Colonic mucosa (tissue), 4 donors: ENCODE measurements around the gene TOMM70. TPM values are rescaled to one million over a fixed set of nuclear protein-coding genes. Genes with fewer than 3 reads are reported as not detected.

ENCODE experiments used
- DNase-seq: peaks from one replicate; pipeline ENCODE4 v3.0.0-alpha.2; 2020
- H3K27ac ChIP-seq: fragments of 200-600 bp; one replicate; pipeline ENCODE4 v1.8.0; 2021
- H3K27me3 ChIP-seq: fragments of 200-600 bp; one replicate; pipeline ENCODE4 v1.8.0; 2021
- H3K36me3 ChIP-seq: fragments of 200-600 bp; one replicate; pipeline ENCODE4 v1.8.0; 2021
- H3K4me1 ChIP-seq: fragments of 200-600 bp; one replicate; pipeline ENCODE4 v1.8.0; 2021; ENCODE audit warnings: mild to moderate bottlenecking
- H3K4me3 ChIP-seq: fragments of 200-600 bp; one replicate; pipeline ENCODE4 v1.8.0; 2021
- H3K9ac ChIP-seq, 2 donors: one replicate each; pipeline ENCODE4 v1.7.0; 2013; ENCODE audit warnings: control low read depth in 2 of 2, low read depth in 2 of 2, low read length in 2 of 2
- H3K9me3 ChIP-seq: fragments of 200-600 bp; one replicate; pipeline ENCODE4 v1.8.0; 2021
- CTCF ChIP-seq: fragments of 200-600 bp; IDR thresholded peaks from one replicate; pipeline ENCODE4 v1.8.0; 2022; ENCODE audit warnings: antibody characterized with exemption, mild to moderate bottlenecking
- intact Hi-C: fragments of 100-400 bp; cut with DNase I; formaldehyde crosslinking; loops from one replicate; pipeline ENCODE4 v1.14.1; 2022
- total RNA-seq, 2 donors: library from RNA; stranded (reverse); fragmentation: NEBNext Ultra II Directional in 1 of 2; extraction: Animal tissue kit (Norgen Biotek cat#: 25700) in 1 of 2; gene quantifications; one replicate each; pipeline ENCODE4 v1.2.1, GENCODE V29; 2021
- donor health status: healthy.
- donor health status: DM: no; HTN: no; CAD: no.
- donor health status: DM: no; HTN: no; CAD: no.

TOMM70 gene
- total RNA-seq, 2 donors from 2014 or later = 45.6 to 58.1 TPM

DNA sequence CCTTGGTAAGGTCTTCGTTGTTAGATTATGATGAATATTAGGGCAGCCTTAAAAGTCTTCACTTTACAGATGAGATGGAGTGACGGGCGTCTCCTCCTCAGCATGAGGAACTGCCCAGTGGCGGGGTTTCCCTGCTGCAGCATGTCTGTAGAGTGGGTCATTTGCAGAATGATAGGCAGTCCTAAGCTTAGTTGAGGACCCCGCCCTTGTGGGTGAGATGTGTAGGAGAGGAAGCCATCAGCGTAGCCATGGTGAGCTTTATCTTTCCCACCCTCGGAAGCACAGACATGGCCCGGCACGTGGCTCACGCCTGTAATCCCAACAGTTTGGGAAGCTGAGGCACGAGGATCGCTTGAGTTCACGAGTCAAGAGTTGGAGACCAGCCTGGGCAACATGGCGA lies 65.5 kb downstream of the TOMM70 start:
- intact Hi-C loops = no loop called here
- TF ChIP-seq CTCF = no peak
- Histone ChIP-seq H3K4me1 (peaks cover 7% of the 10 kb centered on the region), H3K9ac (peak overlapping the region; percentile 65 to 84), H3K4me3 (peak overlapping the region; percentile 71), H3K36me3 (no peaks in the 10 kb centered on the region), H3K9me3 (no peaks in the 10 kb centered on the region), H3K27ac (no peak overlapping the region), H3K27me3 (no peaks in the 10 kb centered on the region)
- DNase-seq = peak; percentile 25

GRCh38 chr3:100334488-100335351 lies 66.2 kb downstream of the TOMM70 start, which contains the start of gene NIT2:
TSS of gene NIT2 (plus strand) at chr3:100334757. CDS start at chr3:100334792, 35 bp downstream.
- H3K27ac ChIP-seq = peak within 1 kb of the TSS; percentile 50
- DNase-seq = peak; percentile 86
- no peak for TF ChIP-seq CTCF
- peak within 1 kb of the TSS; percentile 71 for H3K4me3 ChIP-seq
- H3K27me3 ChIP-seq = no peaks in the 10 kb centered on the region
- peak within 1 kb of the TSS; percentile 69 to 84 for H3K9ac ChIP-seq
- no peaks in the 10 kb centered on the region for H3K36me3 ChIP-seq
- intact Hi-C loops = no loop called here
- peaks cover 7% of the 10 kb centered on the region for H3K4me1 ChIP-seq
- H3K9me3 ChIP-seq = no peaks in the 10 kb centered on the region

GRCh38 chr3:100333970-100334487 lies 66.9 kb downstream of the TOMM70 start:
- DNase-seq = no peak
- no peak for TF ChIP-seq CTCF
- Histone ChIP-seq H3K27ac (peak overlapping the region; percentile 50), H3K36me3 (no peaks in the 10 kb centered on the region), H3K9ac (peak overlapping the region; percentile 40 to 69), H3K4me3 (peak overlapping the region; percentile 71), H3K9me3 (no peaks in the 10 kb centered on the region), H3K4me1 (peaks cover 7% of the 10 kb centered on the region), H3K27me3 (no peaks in the 10 kb centered on the region)
- intact Hi-C loops = no loop called here

DNA sequence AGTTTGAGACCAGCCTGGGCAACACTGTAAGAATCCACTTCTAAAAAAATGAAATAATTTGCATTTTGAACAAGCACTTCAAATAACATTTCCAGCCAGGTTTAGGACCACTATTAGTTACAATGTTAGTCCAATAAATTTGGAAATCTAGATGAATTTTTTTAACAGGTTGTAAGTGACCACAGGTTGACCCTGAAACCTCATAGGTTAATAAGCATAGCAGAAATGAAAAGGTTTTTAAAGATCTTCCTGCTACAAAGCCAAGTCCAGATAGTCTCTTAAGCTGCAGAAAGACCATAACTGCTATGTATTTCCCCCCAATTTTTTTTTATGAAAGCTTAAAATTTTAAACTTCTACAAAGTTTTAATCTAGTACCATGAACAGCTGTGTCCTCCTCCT lies 67.8 kb downstream of the TOMM70 start:
- no peaks in the 10 kb centered on the region for H3K36me3 ChIP-seq
- H3K4me3 ChIP-seq = no peak overlapping the region
- H3K27me3 ChIP-seq = no peaks in the 10 kb centered on the region
- no peak for TF ChIP-seq CTCF
- no peak for DNase-seq
- H3K4me1 ChIP-seq = peaks cover 7% of the 10 kb centered on the region
- no peak overlapping the region for H3K27ac ChIP-seq
- intact Hi-C loops = no loop called here
- no peaks in the 10 kb centered on the region for H3K9me3 ChIP-seq
- no peak overlapping the region for H3K9ac ChIP-seq

GRCh38 chr3:100331660-100332059 lies 69.2 kb downstream of the TOMM70 start:
- DNase-seq = no peak
- TF ChIP-seq CTCF = no peak
- Histone ChIP-seq H3K27ac (no peak overlapping the region), H3K4me3 (no peak overlapping the region), H3K4me1 (peaks cover 7% of the 10 kb centered on the region), H3K9ac (no peak overlapping the region), H3K36me3 (no peaks in the 10 kb centered on the region), H3K9me3 (no peaks in the 10 kb centered on the region), H3K27me3 (no peaks in the 10 kb centered on the region)
- intact Hi-C loops = no loop called here
